Stomach (tissue), 4 donors: ENCODE data around the gene P2RX4.

Experiments
- CTCF ChIP-seq, 7 experiments: fragments of 450-650 bp in 4 of 7; fragments of 200-600 bp in 3 of 7; sonication (generic) in 3 of 7; IDR thresholded peaks; one replicate each; pipeline ENCODE4 v1.5.1; 2016 to 2019; ENCODE audit warnings: antibody characterized with exemption in 7 of 7, control low read depth in 2 of 7, mild to moderate bottlenecking in 1 of 7
- POLR2A ChIP-seq, 4 donors: fragments of 450-650 bp; IDR thresholded peaks; one replicate each; pipeline ENCODE4 v1.6.1; 2016; ENCODE audit warnings: antibody characterized with exemption in 4 of 4, control low read depth in 2 of 4, mild to moderate bottlenecking in 1 of 4, moderate library complexity in 1 of 4

- TF ChIP-seq POLR2A (IDR thresholded peaks at IDR 0.05) = no peak
- no peak for TF ChIP-seq CTCF (IDR thresholded peaks at IDR 0.05)
Measured at GRCh38 chr12:121170611-121171260, 39.2 kb upstream of the P2RX4 start.
